CD14-positive monocyte (primary cell): Measurements from ENCODE around the gene IKZF4. TPM values are rescaled to one million over a fixed set of nuclear protein-coding genes. Genes with fewer than 3 reads are reported as not detected.
A peak's percentile ranks its signal among the peaks of the same experiment; 100 is the strongest.

Experiments
- DNase-seq, 3 donors: peaks; one replicate each; pipeline ENCODE4 v3.0.0-alpha.2; 2011 to 2022
- H2AFZ ChIP-seq: 2 replicates; pipeline ENCODE4 v1.6.0; 2012; ENCODE audit warnings: mild to moderate bottlenecking, low read depth, low read length, inconsistent platforms; ENCODE audit not compliant: insufficient read depth, poor library complexity, severe bottlenecking
- H3K27ac ChIP-seq, 2 donors: 1 replicate in 1 of 2; 2 replicates in 1 of 2; pipeline ENCODE4 v1.5.1; 2012 to 2013; ENCODE audit warnings: low read length in 2 of 2, control low read depth in 1 of 2, inconsistent platforms in 1 of 2, low read depth in 1 of 2, mild to moderate bottlenecking in 1 of 2
- H3K27me3 ChIP-seq, 2 donors: one replicate each; pipeline versions ENCODE4 v1.6.0 to v1.6.1; 2011 to 2013; ENCODE audit warnings: low read length in 2 of 2; ENCODE audit not compliant: control insufficient read depth in 2 of 2, insufficient read depth in 2 of 2
- H3K36me3 ChIP-seq, 2 donors: replicated peaks in 1 of 2; 1 replicate in 1 of 2; 2 replicates in 1 of 2; pipeline versions ENCODE4 v1.5.1 to v1.6.1; 2012 to 2013; ENCODE audit warnings: low read length in 2 of 2, control low read depth in 1 of 2, inconsistent platforms in 1 of 2, mild to moderate bottlenecking in 1 of 2; ENCODE audit not compliant: insufficient read depth in 2 of 2, control insufficient read depth in 1 of 2
- H3K4me1 ChIP-seq, 2 donors: 1 replicate in 1 of 2; 2 replicates in 1 of 2; pipeline versions ENCODE4 v1.5.1 to v1.6.1; 2012 to 2013; ENCODE audit warnings: low read length in 2 of 2, control low read depth in 1 of 2, inconsistent platforms in 1 of 2, mild to moderate bottlenecking in 1 of 2, moderate library complexity in 1 of 2; ENCODE audit not compliant: insufficient read depth in 2 of 2, control insufficient read depth in 1 of 2
- H3K4me2 ChIP-seq: replicated peaks from 2 replicates; pipeline ENCODE3; 2012; ENCODE audit warnings: low read length, moderate library complexity, mild to moderate bottlenecking; ENCODE audit not compliant: poor library complexity, severe bottlenecking; ENCODE audit errors: extremely low read depth
- H3K4me3 ChIP-seq, 3 experiments: fragments of 200-600 bp in 1 of 3; sonication (generic) in 1 of 3; replicated peaks in 1 of 3; 1 replicate in 2 of 3; 2 replicates in 1 of 3; pipeline ENCODE4 v1.5.1; 2011 to 2013; ENCODE audit warnings: low read length in 3 of 3, mild to moderate bottlenecking in 3 of 3, control low read depth in 2 of 3, low read depth in 2 of 3, inconsistent platforms in 1 of 3, moderate library complexity in 1 of 3
- H3K79me2 ChIP-seq: 2 replicates; pipeline ENCODE4 v1.6.0; 2012; ENCODE audit warnings: mild to moderate bottlenecking, control low read depth, inconsistent platforms, low read length, moderate library complexity; ENCODE audit not compliant: insufficient read depth
- H3K9ac ChIP-seq: 2 replicates; pipeline ENCODE4 v1.6.0; 2017; ENCODE audit warnings: low read length, mild to moderate bottlenecking; ENCODE audit not compliant: insufficient read depth, poor library complexity, severe bottlenecking
- H3K9me3 ChIP-seq, 2 donors: replicated peaks in 1 of 2; 1 replicate in 1 of 2; 2 replicates in 1 of 2; pipeline versions ENCODE4 v1.5.1 to v1.6.1; 2012 to 2013; ENCODE audit warnings: low read length in 2 of 2, control low read depth in 1 of 2; ENCODE audit not compliant: control insufficient read depth in 1 of 2, insufficient read depth in 1 of 2
- H4K20me1 ChIP-seq: 2 replicates; pipeline ENCODE4 v1.6.0; 2012; ENCODE audit warnings: mild to moderate bottlenecking, low read length, control low read depth, moderate library complexity; ENCODE audit not compliant: insufficient read depth
- H3K27ac Mint-ChIP-seq, 7 donors: one replicate each; pipeline ENCODE4 v1.8.0; 2020; ENCODE audit warnings: mild to moderate bottlenecking in 7 of 7, mixed read lengths in 7 of 7, moderate library complexity in 6 of 7, inconsistent platforms in 2 of 7
- H3K27me3 Mint-ChIP-seq, 3 donors: one replicate each; pipeline ENCODE4 v1.8.0; 2021 to 2022; ENCODE audit warnings: low read depth in 3 of 3, mild to moderate bottlenecking in 3 of 3, mixed read lengths in 3 of 3, moderate library complexity in 3 of 3, inconsistent platforms in 1 of 3
- H3K36me3 Mint-ChIP-seq, 2 donors: one replicate each; pipeline ENCODE4 v1.8.0; 2020; ENCODE audit warnings: mixed read lengths in 2 of 2, inconsistent platforms in 1 of 2, mild to moderate bottlenecking in 1 of 2
- H3K4me1 Mint-ChIP-seq: one replicate; pipeline ENCODE4 v1.8.0; 2020; ENCODE audit warnings: mild to moderate bottlenecking, mixed read lengths
- H3K4me3 Mint-ChIP-seq, 2 donors: one replicate each; pipeline ENCODE4 v1.8.0; 2020; ENCODE audit warnings: mild to moderate bottlenecking in 2 of 2, mixed read lengths in 2 of 2, moderate library complexity in 1 of 2
- H3K9me3 Mint-ChIP-seq, 7 donors: one replicate each; pipeline ENCODE4 v1.8.0; 2020 to 2022; ENCODE audit warnings: mixed read lengths in 7 of 7, mild to moderate bottlenecking in 6 of 7, moderate library complexity in 6 of 7, inconsistent platforms in 2 of 7
- CTCF ChIP-seq: fragments of 200-600 bp; IDR thresholded peaks from one replicate; pipeline ENCODE4 v1.8.0; 2022; ENCODE audit warnings: antibody characterized with exemption, mild to moderate bottlenecking
- WGBS: methylation state at CpG from one replicate; pipeline ENCODE4 v1.1.5; 2013; ENCODE audit warnings: missing lambda C conversion rate; ENCODE audit not compliant: insufficient coverage; 5-methylcytosine and 5-hydroxymethylcytosine counted together
- intact Hi-C, 2 donors: fragments of 100-400 bp; cut with micrococcal nuclease; formaldehyde crosslinking; loops; one replicate each; pipeline versions ENCODE4 v1.15.0 to v1.15.1; 2023
- polyA plus RNA-seq, 3 donors: library from polyadenylated mRNA; depleted of rRNA in 1 of 3; unstranded in 2 of 3; stranded (reverse) in 1 of 3; fragments of 300-500 nt in 2 of 3; fragments of >200 nt in 1 of 3; fragmentation: Illumina TruSeq in 2 of 3; gene quantifications; 1 replicate in 2 of 3; 2 replicates in 1 of 3; pipeline ENCODE4 v1.2.3, GENCODE V29; 2012 to 2021

The IKZF4 gene
- polyA plus RNA-seq, 3 donors: 0.09 to 4.9 (median 1.3) TPM

GRCh38 chr12:55982319-55982936 lies 38.4 kb upstream of the IKZF4 start:
- H3K4me1 ChIP-seq: peaks cover 17 to 40% of the 10 kb centered on the region in 2 donors
- no peak overlapping the region for H3K4me3 Mint-ChIP-seq
- H4K20me1 ChIP-seq: peaks cover 33% of the 10 kb centered on the region
- no peaks in the 10 kb centered on the region for H3K27me3 ChIP-seq
- TF ChIP-seq CTCF: no peak
- H3K36me3 Mint-ChIP-seq: peaks cover 36 to 73% of the 10 kb centered on the region in 2 donors
- no peaks in the 10 kb centered on the region for H3K9me3 ChIP-seq
- no CpG with 5 or more reads among the region's 3 CpGs for WGBS
- intact Hi-C loops: no loop called here
- peaks cover 0 to 3% (median 0%) of the 10 kb centered on the region in 7 donors for H3K9me3 Mint-ChIP-seq
- peak overlapping the region in 1 of 7 donors; percentile 11 for H3K27ac Mint-ChIP-seq
- peaks cover 0 to 1% (median 0%) of the 10 kb centered on the region in 3 donors for H3K27me3 Mint-ChIP-seq
- no peak overlapping the region for H3K4me2 ChIP-seq
- peaks cover 36% of the 10 kb centered on the region for H3K4me1 Mint-ChIP-seq
- no peak overlapping the region for H3K9ac ChIP-seq
- no peak overlapping the region for H2AFZ ChIP-seq
- H3K79me2 ChIP-seq: peaks cover 23% of the 10 kb centered on the region
- DNase-seq: no peak
- H3K36me3 ChIP-seq: peaks cover 20 to 55% of the 10 kb centered on the region in 2 donors
- H3K4me3 ChIP-seq: no peak overlapping the region
- H3K27ac ChIP-seq: no peak overlapping the region

GRCh38 chr12:55983232-55983842 lies 37.5 kb upstream of the IKZF4 start:
- peaks cover 14% of the 10 kb centered on the region for H3K79me2 ChIP-seq
- no peaks in the 10 kb centered on the region for H3K27me3 ChIP-seq
- no peak overlapping the region for H2AFZ ChIP-seq
- H3K27me3 Mint-ChIP-seq: peaks cover 0 to 1% (median 0%) of the 10 kb centered on the region in 3 donors
- H3K9ac ChIP-seq: no peak overlapping the region
- no peak overlapping the region for H3K4me2 ChIP-seq
- TF ChIP-seq CTCF: no peak
- intact Hi-C loops: no loop called here
- H3K9me3 Mint-ChIP-seq: peaks cover 0 to under 1% (median 0%) of the 10 kb centered on the region in 7 donors
- peak overlapping the region in 1 of 2 donors; percentile 26 for H3K27ac ChIP-seq
- H3K36me3 ChIP-seq: peaks cover 25 to 63% of the 10 kb centered on the region in 2 donors
- H3K4me1 ChIP-seq: peaks cover 13 to 31% of the 10 kb centered on the region in 2 donors
- H3K4me3 ChIP-seq: no peak overlapping the region
- peaks cover 24% of the 10 kb centered on the region for H4K20me1 ChIP-seq
- no peaks in the 10 kb centered on the region for H3K9me3 ChIP-seq
- peaks cover 42 to 76% of the 10 kb centered on the region in 2 donors for H3K36me3 Mint-ChIP-seq
- 0% methylated on average over 2 of the region's 4 CpGs for WGBS
- peak overlapping the region in 5 of 7 donors; percentile 0 to 76 (median 62) for H3K27ac Mint-ChIP-seq
- DNase-seq: no peak
- peaks cover 27% of the 10 kb centered on the region for H3K4me1 Mint-ChIP-seq
- no peak overlapping the region for H3K4me3 Mint-ChIP-seq
